ENCODE results near the gene EPHX1. TPM values are rescaled to one million over a fixed set of nuclear protein-coding genes. Genes with fewer than 3 reads are reported as not detected.
A peak's percentile ranks its signal among the peaks of the same experiment; 100 is the strongest.
"Not testable (repeated sequence)": the region's sequence is repeated elsewhere in the genome, so short reads cannot be mapped to it uniquely, and the experiment has no call there.

The EPHX1 gene
- total RNA-seq, 1 donor from 2014 or later = 26.5 TPM

- DNase-seq = peak; percentile 28
These were observed 71.4 kb downstream of the EPHX1 start for GRCh38 chr1:225881081-225881958.

- peak; percentile 96 for DNase-seq
These were observed 72.2 kb downstream of the EPHX1 start, which contains the start of gene TMEM63A for GRCh38 chr1:225881959-225882693. Gene TMEM63A, minus strand, starts transcription at chr1:225882380. Its CDS starts 4,800 bp downstream, at chr1:225877580.

- DNase-seq = peak; percentile 56
These were observed 73.0 kb downstream of the EPHX1 start for GRCh38 chr1:225882694-225883615.

- DNase-seq = no peak
These were observed 73.8 kb downstream of the EPHX1 start for GRCh38 chr1:225883616-225884265.

- DNase-seq = no peak
These were observed 75.4 kb downstream of the EPHX1 start for GRCh38 chr1:225885336-225885735.

- DNase-seq = no peak
These were observed 76.5 kb downstream of the EPHX1 start for GRCh38 chr1:225886159-225887029.

GRCh38 chr1:225887030-225887314, 77.0 kb downstream of the EPHX1 start:
- DNase-seq = no peak

GRCh38 chr1:225887554-225888288, 77.8 kb downstream of the EPHX1 start:
- not testable (repeated sequence) for DNase-seq

- DNase-seq = no peak
These were observed 78.5 kb downstream of the EPHX1 start for GRCh38 chr1:225888289-225888897.

- DNase-seq = peak; percentile 92
These were observed 79.1 kb downstream of the EPHX1 start, which contains the start of gene LEFTY1 for GRCh38 chr1:225888898-225889601. Gene LEFTY1, minus strand, starts transcription at chr1:225889146. Its CDS starts 80 bp downstream, at chr1:225889066.

GRCh38 chr1:225889743-225890142, 79.8 kb downstream of the EPHX1 start:
- DNase-seq = no peak

GRCh38 chr1:225890346-225891228, 80.7 kb downstream of the EPHX1 start:
- DNase-seq = no peak

GRCh38 chr1:225891229-225891972, 81.5 kb downstream of the EPHX1 start:
- DNase-seq = no peak

GRCh38 chr1:225892307-225892706, 82.4 kb downstream of the EPHX1 start:
- no peak for DNase-seq

All from tongue (tissue), 2 donors.